Astrocyte of the spinal cord (primary cell): ENCODE data around the gene CYTH3.

Source experiments
- DNase-seq: peaks from one replicate; pipeline ENCODE4 v3.0.0; 2011; ENCODE audit warnings: low read depth, low spot score
- H3K4me3 ChIP-seq: 2 replicates; pipeline ENCODE4 v1.5.1; 2011; ENCODE audit warnings: low read depth, mild to moderate bottlenecking, low read length, moderate library complexity
- in situ Hi-C: cut with HindIII; loops from 2 replicates; pipeline ENCODE4 v1.10.0; 2017; ENCODE audit warnings: low sequenced_read_pairs
- TF ChIP-seq, protein P1 (sequence below): IDR thresholded peaks from 2 replicates; pipeline ENCODE4 v1.5.1; 2012; ENCODE audit warnings: low read depth, mild to moderate bottlenecking, low read length, inconsistent platforms

CYTH3 gene

GRCh38 chr7:6244021-6244420, 28.4 kb downstream of the CYTH3 start:
- in situ Hi-C loops: no loop called here
- no peak overlapping the region for H3K4me3 ChIP-seq
- TF ChIP-seq, protein P1, sequence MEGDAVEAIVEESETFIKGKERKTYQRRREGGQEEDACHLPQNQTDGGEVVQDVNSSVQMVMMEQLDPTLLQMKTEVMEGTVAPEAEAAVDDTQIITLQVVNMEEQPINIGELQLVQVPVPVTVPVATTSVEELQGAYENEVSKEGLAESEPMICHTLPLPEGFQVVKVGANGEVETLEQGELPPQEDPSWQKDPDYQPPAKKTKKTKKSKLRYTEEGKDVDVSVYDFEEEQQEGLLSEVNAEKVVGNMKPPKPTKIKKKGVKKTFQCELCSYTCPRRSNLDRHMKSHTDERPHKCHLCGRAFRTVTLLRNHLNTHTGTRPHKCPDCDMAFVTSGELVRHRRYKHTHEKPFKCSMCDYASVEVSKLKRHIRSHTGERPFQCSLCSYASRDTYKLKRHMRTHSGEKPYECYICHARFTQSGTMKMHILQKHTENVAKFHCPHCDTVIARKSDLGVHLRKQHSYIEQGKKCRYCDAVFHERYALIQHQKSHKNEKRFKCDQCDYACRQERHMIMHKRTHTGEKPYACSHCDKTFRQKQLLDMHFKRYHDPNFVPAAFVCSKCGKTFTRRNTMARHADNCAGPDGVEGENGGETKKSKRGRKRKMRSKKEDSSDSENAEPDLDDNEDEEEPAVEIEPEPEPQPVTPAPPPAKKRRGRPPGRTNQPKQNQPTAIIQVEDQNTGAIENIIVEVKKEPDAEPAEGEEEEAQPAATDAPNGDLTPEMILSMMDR: no peak
- no peak for DNase-seq

DNA sequence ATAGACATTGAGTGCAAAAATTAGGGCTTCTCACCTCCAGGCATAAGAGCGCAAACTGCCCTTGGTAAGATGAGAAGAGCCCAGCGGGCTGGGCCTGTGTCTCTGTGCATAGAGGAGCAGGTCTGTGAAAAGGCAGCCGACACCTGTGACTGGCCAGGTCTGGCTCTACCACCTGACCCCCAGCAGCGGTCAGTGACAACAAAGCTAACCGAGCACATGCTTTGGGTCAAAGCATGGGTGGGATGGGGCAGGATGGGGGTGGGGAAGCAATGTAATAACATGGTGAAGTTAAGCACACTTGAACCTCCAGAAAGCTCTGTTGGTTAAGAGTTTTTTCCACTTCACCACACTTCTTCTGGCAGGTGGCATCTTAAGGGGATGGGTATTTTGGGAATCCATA, 29.3 kb downstream of the CYTH3 start:
- TF ChIP-seq, protein P1: no peak
- no peak for DNase-seq
- no peak overlapping the region for H3K4me3 ChIP-seq
- in situ Hi-C loops: no loop called here

DNA sequence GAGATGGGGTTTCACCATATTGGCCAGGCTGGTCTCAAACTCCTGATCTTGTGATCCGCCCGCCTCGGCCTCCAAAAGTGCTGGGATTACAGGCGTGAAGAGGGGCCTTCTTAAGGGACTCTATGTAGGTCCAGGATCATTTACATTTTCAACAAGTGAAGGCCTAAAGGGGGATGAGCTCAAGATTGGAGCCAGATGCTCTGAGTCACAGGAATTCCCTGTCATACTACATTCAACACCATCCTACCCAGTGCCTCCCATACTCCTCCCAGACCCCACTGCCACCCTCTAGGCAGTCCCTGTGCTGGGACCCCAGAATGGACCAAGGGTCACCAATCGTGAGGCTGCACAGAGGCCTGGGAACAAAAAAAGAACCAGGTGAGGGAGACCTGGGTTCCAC, 29.9 kb downstream of the CYTH3 start:
- in situ Hi-C loops: no loop called here
- DNase-seq: no peak
- TF ChIP-seq, protein P1: no peak
- no peak overlapping the region for H3K4me3 ChIP-seq

- in situ Hi-C loops: no loop called here
- no peak for DNase-seq
- no peak overlapping the region for H3K4me3 ChIP-seq
- TF ChIP-seq, protein P1: no peak
Measured at GRCh38 chr7:6241607-6241973, 30.8 kb downstream of the CYTH3 start.

DNA sequence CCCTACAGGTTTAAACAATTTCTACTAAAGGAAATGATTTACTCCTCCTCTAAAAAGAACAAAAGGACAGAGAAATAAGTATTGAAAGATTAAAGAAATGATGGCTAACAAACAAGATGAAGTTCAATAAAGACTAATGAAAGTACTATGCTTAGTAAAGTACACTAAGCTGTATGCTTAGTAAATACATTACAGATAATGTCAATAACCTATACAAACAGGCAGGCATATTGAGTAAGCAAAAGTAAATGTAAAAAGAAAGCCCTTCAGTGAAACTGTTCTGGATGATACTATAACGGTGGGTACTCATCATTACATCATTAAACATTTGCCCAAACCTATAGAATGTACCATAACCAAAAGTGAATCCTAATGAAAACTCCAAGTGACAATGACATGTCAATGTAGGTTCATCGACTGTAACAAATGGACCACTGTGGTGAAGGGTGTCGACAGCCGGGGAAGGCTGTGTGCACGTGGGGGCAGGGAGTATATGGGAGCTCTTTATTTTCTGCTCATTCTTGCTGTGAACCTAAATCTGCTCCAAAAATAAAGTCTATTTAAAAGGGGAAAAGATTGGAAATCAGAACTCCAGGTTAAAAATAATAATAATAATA, 34.0 kb downstream of the CYTH3 start:
- DNase-seq: no peak
- TF ChIP-seq, protein P1: no peak
- no peak overlapping the region for H3K4me3 ChIP-seq
- in situ Hi-C loops: no loop called here

DNA sequence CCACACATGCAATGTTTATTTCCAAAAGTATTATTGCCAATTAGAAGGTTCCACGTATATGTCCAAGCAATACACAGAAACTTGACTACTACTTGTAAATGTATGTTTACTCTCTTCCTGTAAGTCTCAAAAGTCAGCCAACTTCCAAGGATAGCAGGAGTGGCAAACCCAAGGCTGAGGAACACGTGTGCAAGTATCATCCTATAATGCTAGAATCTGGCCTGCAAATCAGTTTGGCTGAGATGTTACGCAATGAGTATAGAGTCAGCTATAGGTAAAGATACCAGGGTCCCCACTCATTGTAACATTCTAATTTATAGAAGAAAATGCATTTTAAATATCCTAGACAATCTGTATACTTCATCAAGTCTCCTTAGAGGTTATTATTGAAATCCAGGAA, 34.7 kb downstream of the CYTH3 start:
- TF ChIP-seq, protein P1: no peak
- in situ Hi-C loops: no loop called here
- no peak for DNase-seq

DNA sequence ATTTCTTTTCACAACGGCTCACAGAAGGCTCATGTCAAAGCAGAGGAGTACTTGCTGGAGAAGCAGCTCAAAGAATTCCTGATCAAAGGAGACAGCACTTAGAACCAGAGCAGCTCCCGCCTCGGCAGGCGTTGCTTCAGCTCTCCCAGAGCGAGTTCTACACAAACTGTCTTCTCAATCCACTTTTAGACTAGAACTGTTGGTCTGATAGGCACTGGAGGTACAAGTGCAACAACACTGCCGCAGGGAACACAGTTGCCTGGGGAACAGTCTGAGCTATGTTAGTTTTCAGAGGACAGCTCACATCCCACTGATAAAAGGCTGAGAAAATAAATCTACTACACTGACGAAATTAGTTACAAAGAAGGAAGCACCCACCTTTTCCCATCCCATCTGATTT, 35.4 kb downstream of the CYTH3 start:
- TF ChIP-seq, protein P1: no peak
- H3K4me3 ChIP-seq: no peak overlapping the region
- DNase-seq: no peak
- in situ Hi-C loops: no loop called here

More for the DNA sequence above, 34.7 kb downstream of the CYTH3 start:
- no peak overlapping the region for H3K4me3 ChIP-seq
